GM12865 (cell line): ENCODE results near the gene MIR17HG.

Experiments
- DNase-seq: peaks from one replicate; pipeline ENCODE4 v3.0.0; 2010; ENCODE audit warnings: low read depth
- H3K4me3 ChIP-seq: 2 replicates; pipeline ENCODE4 v1.5.1; 2011; ENCODE audit warnings: mild to moderate bottlenecking, low read depth, low read length, control low read depth
- TF ChIP-seq, protein P1 (sequence below): IDR thresholded peaks from 2 replicates; pipeline ENCODE4 v1.5.1; 2011; ENCODE audit warnings: low read length, control low read depth, low read depth, inconsistent platforms; ENCODE audit not compliant: insufficient read depth; ENCODE audit errors: missing control alignments

The MIR17HG gene

DNA sequence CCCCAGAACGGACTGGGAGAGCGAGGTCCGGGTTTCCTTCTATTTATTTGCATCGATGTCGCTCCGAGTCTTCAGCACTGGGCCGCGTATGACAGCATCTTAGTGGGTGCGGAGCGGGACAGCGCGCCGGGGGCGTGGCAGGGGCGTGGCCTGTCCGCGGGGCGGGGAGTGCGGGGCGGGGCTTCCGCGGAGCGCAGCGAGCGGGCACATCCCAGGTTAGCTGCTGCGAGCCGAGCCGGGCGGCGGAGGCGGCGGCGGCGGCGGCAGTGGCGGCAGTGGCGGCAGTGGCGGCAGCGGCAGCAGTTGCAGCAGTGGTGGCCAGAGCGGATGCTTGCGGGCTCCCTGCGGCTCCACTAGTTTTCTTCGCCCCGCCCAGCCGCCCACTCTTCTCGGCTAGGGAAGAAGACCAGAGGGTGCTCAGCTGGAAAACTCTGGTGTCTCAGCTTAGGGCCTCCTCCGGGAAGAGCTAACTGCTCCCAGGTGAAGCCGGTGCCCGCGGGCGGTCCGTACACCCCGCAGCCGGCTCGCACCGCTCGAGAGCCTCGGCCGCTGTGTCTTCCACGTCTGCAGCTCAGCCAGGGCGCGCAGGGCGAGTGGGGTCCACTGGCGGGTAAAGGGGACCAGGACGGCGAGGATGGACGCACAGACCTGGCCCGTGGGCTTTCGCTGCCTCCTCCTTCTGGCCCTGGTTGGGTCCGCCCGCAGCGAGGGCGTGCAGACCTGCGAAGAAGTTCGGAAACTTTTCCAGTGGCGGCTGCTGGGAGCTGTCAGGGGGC, 51.1 kb downstream of the MIR17HG start, which contains the start of gene GPC5:
GPC5 (plus strand) TSS at position 209 of the 776 bp plus-strand sequence.
- H3K4me3 ChIP-seq, result peak within 1 kb of the TSS; percentile 46
- TF ChIP-seq, protein P1, sequence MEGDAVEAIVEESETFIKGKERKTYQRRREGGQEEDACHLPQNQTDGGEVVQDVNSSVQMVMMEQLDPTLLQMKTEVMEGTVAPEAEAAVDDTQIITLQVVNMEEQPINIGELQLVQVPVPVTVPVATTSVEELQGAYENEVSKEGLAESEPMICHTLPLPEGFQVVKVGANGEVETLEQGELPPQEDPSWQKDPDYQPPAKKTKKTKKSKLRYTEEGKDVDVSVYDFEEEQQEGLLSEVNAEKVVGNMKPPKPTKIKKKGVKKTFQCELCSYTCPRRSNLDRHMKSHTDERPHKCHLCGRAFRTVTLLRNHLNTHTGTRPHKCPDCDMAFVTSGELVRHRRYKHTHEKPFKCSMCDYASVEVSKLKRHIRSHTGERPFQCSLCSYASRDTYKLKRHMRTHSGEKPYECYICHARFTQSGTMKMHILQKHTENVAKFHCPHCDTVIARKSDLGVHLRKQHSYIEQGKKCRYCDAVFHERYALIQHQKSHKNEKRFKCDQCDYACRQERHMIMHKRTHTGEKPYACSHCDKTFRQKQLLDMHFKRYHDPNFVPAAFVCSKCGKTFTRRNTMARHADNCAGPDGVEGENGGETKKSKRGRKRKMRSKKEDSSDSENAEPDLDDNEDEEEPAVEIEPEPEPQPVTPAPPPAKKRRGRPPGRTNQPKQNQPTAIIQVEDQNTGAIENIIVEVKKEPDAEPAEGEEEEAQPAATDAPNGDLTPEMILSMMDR, result no peak
- peak; percentile 82 for DNase-seq

DNA sequence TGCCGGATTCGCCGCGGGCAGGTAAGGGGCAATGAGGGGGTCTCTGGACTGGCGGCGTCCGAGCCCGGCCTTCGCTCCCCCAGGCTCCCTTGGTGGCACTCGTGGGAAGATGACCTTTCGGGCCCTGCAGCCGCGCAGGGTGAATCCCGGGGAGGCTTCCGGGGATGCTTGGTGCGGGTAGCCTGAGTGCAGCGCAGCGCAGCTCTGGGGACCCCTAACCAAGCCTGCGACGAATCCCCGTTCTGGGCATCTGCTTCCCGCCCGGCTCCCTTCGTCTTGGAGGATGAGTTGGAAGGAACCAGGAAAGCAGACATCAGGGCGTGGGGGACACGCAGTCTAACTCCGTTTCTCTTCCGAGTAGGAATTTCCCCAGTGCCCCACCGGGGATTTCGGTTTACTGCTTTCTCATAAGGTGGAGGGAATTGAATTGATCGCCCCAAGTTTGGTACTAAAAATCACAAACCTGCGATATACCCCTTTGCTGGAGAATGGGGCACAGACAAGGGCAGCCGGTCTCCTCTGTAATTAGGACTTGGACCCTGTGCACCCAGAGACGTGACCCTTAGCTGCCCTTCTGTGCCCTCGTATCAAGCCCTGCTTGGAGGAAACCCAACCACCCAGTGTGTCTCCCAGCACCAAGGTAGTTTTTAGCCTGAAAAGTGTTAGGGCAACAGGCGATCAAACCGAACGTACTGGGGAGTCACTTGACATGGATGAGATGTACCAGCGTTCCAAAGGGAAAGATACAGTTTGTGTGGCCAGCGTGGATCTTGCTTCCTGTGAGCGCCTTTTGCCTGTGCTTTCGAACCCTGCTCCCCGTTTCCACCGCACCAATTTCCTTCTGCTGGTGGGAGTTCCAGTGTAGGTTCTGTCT, 51.9 kb downstream of the MIR17HG start:
- H3K4me3 ChIP-seq, result peak overlapping the region; percentile 46
- DNase-seq, result no peak
- TF ChIP-seq, protein P1, result no peak

DNA sequence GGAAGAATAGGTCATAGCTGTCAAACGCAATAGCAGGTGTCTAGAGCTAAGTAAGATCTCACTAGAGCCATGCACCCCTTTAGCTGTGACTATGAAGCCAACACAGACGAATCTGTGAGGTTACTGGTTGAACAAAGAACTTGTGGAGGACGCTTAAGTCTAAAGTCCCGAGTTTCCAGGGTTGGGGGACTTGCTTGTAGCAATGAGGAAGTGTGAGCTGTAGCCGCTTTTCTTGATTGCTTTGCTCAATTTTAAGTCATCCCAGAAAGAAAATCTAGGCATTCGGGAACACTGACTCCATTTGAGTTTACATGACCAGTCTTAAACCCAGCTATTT, 52.5 kb downstream of the MIR17HG start:
- TF ChIP-seq, protein P1, result no peak
- no peak overlapping the region for H3K4me3 ChIP-seq
- DNase-seq, result no peak

DNA sequence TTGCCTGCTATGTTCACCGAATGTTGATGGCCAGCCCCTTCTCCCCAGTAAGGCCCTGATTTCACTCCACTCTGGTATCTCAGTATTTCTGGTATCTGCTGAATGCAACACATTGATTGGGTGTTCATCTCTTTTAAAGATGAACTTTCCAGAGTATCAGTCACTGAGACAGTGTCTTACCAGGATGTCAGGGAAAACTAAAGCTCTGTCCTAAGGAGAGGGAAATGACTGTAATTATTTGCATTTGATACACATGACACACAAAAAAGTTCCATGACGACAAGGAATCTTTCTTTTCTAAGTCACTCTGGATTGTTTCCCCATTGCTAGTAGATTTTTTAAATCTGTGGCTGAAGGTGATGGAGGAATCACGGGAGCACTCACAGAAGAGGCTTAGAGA, 53.2 kb downstream of the MIR17HG start:
- TF ChIP-seq, protein P1, result no peak
- H3K4me3 ChIP-seq, result no peak overlapping the region
- DNase-seq, result no peak

DNA sequence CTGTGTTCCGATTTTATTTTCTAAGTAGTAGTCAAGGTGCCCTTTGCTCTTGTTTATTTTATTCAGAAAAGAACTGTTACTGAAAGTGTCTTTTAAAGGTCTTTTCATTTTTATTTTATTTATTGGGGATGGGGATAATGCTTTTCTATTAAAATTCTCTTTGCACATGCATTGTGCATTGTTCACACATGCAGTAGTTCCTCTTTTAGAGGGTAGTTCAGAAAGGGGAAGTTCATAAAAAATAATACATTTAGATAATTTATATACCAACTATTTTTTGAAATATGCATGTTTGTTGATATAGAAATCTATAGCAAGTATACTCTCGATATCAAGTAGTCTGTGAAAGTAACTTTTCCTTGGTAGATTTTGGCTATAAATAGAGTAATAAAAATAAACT, 54.4 kb downstream of the MIR17HG start:
- no peak overlapping the region for H3K4me3 ChIP-seq
- TF ChIP-seq, protein P1, result no peak
- no peak for DNase-seq
